ENCODE data around the gene ATP1B1.

- TF ChIP-seq, protein P1, sequence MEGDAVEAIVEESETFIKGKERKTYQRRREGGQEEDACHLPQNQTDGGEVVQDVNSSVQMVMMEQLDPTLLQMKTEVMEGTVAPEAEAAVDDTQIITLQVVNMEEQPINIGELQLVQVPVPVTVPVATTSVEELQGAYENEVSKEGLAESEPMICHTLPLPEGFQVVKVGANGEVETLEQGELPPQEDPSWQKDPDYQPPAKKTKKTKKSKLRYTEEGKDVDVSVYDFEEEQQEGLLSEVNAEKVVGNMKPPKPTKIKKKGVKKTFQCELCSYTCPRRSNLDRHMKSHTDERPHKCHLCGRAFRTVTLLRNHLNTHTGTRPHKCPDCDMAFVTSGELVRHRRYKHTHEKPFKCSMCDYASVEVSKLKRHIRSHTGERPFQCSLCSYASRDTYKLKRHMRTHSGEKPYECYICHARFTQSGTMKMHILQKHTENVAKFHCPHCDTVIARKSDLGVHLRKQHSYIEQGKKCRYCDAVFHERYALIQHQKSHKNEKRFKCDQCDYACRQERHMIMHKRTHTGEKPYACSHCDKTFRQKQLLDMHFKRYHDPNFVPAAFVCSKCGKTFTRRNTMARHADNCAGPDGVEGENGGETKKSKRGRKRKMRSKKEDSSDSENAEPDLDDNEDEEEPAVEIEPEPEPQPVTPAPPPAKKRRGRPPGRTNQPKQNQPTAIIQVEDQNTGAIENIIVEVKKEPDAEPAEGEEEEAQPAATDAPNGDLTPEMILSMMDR (IDR thresholded peaks at IDR 0.05; ENCODE audit: low read depth, low read length) = no peak
- no peak for TF ChIP-seq POLR2A (IDR thresholded peaks at IDR 0.05; ENCODE audit: extremely low read depth, insufficient read length)
Measured at GRCh38 chr1:169092399-169092798, 14.1 kb upstream of the ATP1B1 start.

All from NB4 (cell line).